GM12864 (cell line): Measurements from ENCODE around the gene RABAC1.

ENCODE experiments used
- DNase-seq: peaks from one replicate; pipeline ENCODE4 v3.0.0-alpha.2; 2011; ENCODE audit warnings: low read depth
- H3K4me3 ChIP-seq: 2 replicates; pipeline ENCODE4 v1.5.1; 2011; ENCODE audit warnings: mild to moderate bottlenecking, low read depth, low read length, control low read depth
- TF ChIP-seq, protein P1 (sequence below): IDR thresholded peaks from 2 replicates; pipeline ENCODE4 v1.5.1; 2011; ENCODE audit warnings: low read depth, mild to moderate bottlenecking, moderate library complexity, low read length, control low read depth, inconsistent platforms; ENCODE audit errors: missing control alignments

The RABAC1 gene

DNA sequence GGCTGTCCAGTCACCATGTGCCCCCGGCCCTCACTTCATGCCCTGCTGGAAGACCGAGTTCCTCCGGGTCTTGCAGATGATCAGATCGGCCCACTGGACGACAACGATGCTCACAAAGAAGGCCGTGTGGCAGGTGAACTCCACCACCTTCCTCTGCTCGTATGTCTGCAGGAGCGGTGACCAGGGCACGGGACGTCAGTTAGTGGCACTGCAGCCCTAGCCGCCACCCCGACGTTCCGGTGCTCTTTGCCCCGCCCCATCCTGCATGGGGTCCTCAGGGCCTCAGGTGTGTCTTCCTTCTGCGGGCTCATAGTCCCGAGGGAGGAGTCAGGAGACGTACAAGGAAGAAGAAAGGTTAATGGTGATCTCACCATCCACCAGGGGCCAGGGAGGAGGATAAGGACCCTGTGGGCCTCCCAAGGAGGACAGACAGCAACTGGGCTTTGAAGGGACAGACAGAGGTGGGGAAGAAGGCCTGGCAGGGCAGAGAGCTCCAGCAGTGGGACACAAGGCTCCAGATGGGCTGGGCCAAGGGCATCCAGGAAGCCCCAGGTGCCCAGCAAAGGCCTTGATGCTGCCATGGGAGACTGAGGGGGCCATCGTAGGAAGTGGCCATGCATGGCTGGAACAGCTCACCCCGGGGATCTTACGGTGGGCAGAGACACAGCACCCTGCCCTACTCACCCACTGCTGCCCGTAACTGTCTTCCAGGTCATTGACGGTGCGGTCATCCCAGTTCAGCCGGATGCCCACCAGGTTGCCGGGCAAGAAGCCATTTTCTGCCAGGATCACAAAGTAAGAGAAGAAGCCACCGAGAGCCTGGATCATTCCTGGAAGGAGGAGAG, 9.9 kb upstream of the RABAC1 start:
- no peak for DNase-seq
- TF ChIP-seq, protein P1, sequence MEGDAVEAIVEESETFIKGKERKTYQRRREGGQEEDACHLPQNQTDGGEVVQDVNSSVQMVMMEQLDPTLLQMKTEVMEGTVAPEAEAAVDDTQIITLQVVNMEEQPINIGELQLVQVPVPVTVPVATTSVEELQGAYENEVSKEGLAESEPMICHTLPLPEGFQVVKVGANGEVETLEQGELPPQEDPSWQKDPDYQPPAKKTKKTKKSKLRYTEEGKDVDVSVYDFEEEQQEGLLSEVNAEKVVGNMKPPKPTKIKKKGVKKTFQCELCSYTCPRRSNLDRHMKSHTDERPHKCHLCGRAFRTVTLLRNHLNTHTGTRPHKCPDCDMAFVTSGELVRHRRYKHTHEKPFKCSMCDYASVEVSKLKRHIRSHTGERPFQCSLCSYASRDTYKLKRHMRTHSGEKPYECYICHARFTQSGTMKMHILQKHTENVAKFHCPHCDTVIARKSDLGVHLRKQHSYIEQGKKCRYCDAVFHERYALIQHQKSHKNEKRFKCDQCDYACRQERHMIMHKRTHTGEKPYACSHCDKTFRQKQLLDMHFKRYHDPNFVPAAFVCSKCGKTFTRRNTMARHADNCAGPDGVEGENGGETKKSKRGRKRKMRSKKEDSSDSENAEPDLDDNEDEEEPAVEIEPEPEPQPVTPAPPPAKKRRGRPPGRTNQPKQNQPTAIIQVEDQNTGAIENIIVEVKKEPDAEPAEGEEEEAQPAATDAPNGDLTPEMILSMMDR = no peak
- H3K4me3 ChIP-seq = no peak overlapping the region

DNA sequence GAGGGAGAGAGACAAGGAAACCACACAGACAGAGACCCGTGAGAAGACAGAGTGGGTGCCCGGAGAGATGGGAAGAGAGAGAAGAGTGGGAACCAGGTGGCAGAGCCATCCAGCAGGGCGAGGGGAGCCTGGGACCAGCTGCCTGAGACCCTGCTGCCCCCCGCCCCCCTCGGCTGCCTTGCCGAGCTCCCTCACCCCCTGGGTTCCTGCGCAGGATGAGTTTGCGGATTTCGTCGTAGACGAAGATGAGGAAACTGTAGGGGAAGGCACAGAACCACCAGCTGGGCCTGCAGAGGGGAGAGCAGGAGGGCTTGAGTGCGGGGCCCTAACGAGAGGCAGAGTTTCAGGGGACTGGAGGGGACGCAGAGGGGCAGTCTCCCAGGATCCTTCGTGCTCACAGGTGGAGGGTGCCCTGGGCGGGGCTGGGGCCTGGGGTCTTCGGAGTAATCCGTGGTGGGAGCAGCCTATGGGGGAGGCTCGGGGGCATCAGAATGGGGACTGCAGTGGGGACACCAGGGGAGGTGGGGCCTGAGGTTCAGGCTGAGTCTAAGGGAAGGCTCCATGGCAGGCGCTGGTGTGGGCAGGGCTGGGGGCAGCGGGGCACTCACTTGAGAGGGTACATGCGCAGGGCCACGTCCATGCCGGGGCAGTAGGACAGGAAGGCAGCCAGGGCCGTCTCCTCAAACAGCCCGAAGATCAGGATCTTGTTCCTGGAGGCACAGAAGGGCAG, 8.1 kb upstream of the RABAC1 start:
- DNase-seq = no peak
- H3K4me3 ChIP-seq = no peak overlapping the region
- TF ChIP-seq, protein P1 = no peak

DNA sequence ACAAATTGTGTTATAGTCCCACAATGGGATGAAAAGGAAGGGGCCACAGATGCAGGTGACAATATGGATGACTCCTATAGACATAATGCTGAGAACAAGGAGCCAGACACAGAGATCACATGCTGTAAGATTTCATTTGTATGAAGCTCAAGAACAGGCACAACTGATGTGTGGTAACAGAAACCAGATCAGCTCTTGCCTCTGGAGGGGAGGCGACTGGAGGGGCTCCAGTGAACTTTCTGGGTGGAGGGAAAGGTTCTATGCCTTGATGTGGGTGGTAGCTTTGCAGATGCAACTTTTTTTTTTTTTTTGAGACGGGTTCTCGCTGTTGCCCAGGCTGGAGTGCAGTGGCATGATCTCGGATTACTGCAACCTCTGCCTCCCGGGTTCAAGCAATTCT, 6.0 kb upstream of the RABAC1 start:
- no peak overlapping the region for H3K4me3 ChIP-seq
- TF ChIP-seq, protein P1 = no peak
- no peak for DNase-seq

DNA sequence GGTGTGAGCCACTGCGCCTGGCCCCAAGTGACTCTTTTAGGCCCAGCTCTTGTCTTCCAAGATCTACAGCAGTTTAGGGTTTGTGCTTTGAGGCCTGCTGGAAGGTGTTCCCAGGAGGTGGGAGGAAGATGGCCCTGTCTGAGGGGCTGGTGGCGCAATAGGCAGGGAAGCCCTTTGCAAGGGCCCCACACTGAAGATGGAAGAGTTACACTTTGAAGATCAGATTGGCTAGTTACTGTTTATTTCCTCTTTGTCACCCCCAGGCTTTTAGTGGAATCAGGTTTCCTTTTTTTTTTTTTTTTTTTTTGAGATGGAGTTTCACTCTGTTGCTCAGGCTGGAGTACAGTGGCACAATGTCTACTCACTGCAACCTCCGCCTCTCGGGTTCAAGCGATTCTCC, 1.9 kb upstream of the RABAC1 start:
- TF ChIP-seq, protein P1 = no peak
- H3K4me3 ChIP-seq = no peak overlapping the region
- DNase-seq = no peak

DNA sequence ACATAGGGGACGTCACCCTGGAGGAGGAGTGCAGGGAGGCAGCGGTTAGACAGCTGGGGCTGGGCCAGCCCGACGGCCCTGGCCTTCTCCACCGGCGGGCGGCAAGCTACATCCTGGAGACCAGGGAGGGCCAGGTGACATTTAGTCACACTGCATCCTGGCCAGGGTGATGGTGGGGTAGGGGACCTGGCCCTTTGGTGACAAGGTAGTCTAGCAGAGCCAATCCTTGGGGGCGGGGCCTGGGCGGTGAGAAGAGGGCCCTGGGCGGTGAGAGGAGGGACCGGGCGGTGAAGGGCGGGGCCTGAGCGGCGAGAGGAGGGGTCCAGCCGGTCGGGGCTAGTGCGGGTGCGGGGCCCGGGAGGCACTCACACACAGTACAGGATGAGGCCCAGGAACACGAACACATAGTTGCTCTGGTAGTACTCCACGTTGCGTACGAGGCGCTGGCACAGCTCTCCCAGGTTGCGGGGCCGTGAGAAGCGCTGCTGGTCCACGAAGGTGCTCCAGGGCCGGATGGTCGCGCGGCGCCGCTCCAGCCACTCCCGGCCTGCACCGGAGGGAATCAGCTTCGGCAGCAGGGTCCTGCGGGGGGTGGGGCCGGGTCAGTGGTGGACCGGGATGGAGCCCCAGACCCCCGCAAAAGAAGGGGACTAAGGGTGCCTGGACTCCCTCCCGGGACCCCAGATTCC, 610 bp downstream of the RABAC1 start:
- no peak for DNase-seq
- TF ChIP-seq, protein P1 = no peak
- peak overlapping the region; percentile 77 for H3K4me3 ChIP-seq

DNA sequence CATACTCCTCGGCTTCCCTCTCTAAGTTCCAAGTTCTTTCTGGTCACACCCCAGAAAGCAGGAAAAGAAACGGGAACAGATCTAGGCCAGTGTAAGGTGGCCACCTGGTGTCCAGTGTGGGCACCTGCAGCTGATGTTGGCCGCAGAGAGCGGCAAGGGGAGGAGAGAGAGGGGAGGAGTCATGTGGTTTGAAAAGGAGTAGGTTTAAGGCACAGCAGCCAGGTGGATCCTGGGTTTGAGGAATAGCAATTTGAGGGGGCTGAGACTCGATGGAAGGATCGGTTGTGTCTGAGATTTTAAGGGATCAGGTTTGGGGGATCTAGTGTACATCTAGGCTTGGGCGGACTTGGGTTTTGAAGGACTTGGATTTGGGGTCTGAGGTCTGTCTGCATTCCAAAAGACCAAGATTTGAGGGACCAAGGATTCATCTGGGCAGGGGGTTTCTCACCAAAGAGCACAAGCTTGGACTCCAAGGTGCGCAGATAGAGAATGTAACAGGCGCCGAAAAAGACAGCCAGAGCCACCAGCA, 1.2 kb downstream of the RABAC1 start:
- TF ChIP-seq, protein P1 = peak; percentile 80
- H3K4me3 ChIP-seq = peak overlapping the region; percentile 77
- DNase-seq = peak; percentile 58
